H1 (cell line): ENCODE measurements around the gene PTPRG. TPM values are rescaled to one million over a fixed set of nuclear protein-coding genes. Genes with fewer than 3 reads are reported as not detected.

Source experiments
- CHD2 ChIP-seq: IDR thresholded peaks from 2 replicates; pipeline ENCODE4 v1.6.1; 2012; ENCODE audit warnings: low read length, improper control_type of control experiment
- JUND ChIP-seq: IDR thresholded peaks from 2 replicates; pipeline ENCODE4 v1.6.1; 2011; ENCODE audit warnings: mild to moderate bottlenecking, improper control_type of control experiment, low read length
- KDM5A ChIP-seq: fragments of 200-600 bp; IDR thresholded peaks from 2 replicates; pipeline ENCODE4 v1.7.1; 2012; ENCODE audit warnings: mild to moderate bottlenecking, low read length, inconsistent platforms, mixed read lengths
- MAFK ChIP-seq: IDR thresholded peaks from 2 replicates; pipeline ENCODE4 v1.6.1; 2012; ENCODE audit warnings: low read depth, mild to moderate bottlenecking, improper control_type of control experiment, low read length
- polyA plus RNA-seq, 7 experiments: library from polyadenylated mRNA; depleted of rRNA in 3 of 7; stranded (reverse) in 5 of 7; unstranded in 2 of 7; fragments of >200 nt in 5 of 7; fragments of 200-250 nt in 2 of 7; gene quantifications; 1 replicate in 5 of 7; 2 replicates in 1 of 7; 4 replicates in 1 of 7; pipeline versions ENCODE4 v1.2.1 to v1.2.3, GENCODE V29; 2011 to 2013; ENCODE audit warnings: missing spikeins in 2 of 7, mixed read lengths in 2 of 7
- total RNA-seq: library from RNA; stranded (reverse); fragmentation: NEBNext Ultra II Directional; extraction: Animal tissue kit (Norgen Biotek cat#: 25700); gene quantifications from 2 replicates; pipeline ENCODE4 v1.2.1, GENCODE V29; 2021
- TF ChIP-seq, protein P1 (sequence below): IDR thresholded peaks from 2 replicates; pipeline ENCODE4 v1.6.1; 2012; ENCODE audit warnings: inconsistent platforms

PTPRG gene
- total and polyA plus RNA-seq, 2 of the 8 experiments (the other 6 are each of a cell fraction or from before 2014, with no cell fraction given): 23.3 to 96.2 TPM

DNA sequence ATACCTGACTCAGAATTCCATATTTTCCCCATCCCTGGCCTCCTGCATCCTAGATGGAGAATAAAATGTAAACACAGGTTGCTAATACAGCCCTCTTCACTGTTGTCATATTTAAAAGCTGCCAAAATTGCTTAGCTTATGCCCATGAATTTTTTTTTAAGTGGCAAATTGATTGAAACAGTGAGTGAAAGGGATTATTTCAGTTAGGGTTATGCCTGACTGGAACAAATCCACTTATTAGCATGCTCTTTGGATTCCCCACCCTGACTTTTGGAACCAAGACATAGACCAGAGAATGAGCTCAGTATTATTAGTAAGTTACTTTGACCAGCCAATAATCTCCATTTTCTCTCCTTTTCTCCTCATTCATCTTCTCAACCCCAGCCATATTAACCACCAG lies 567.3 kb downstream of the PTPRG start (continued):
- TF ChIP-seq JUND (no peak), KDM5A (no peak), CHD2 (no peak), MAFK (no peak)
- TF ChIP-seq, protein P1, sequence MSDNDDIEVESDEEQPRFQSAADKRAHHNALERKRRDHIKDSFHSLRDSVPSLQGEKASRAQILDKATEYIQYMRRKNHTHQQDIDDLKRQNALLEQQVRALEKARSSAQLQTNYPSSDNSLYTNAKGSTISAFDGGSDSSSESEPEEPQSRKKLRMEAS: no peak
